Measurements from ENCODE around the gene ACTR8. TPM values are rescaled to one million over a fixed set of nuclear protein-coding genes. Genes with fewer than 3 reads are reported as not detected.
A peak's percentile ranks its signal among the peaks of the same experiment; 100 is the strongest.

The ACTR8 gene
- total and polyA plus RNA-seq, 10 donors, result 10.5 to 33.7 (median 22.9) TPM

DNA sequence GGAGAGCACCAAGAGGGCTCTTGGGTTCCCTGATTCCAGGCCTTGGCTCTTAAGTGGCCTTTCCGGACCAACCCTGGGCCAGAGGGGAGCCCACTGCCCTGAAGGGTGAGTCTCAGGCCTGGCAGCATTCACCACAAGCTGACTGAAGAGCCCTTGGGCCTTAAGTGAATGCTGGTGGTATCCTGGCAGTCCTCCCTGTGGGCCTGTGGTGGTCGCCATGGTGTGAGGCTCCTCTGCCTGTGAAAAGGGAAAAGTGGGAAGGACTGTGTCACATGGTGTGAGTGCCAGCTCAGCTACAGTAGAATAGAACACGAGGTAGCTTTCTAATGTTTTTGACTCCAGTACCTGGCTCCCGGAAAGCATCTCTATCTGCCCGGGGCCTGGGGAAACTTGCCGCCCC lies 51.0 kb downstream of the ACTR8 start:
- intact Hi-C loops (cut with DNase I; ENCODE audit: low total_unique reads), result no loop called here
- Histone ChIP-seq H3K9me3 (no peaks in the 10 kb centered on the region), H3K4me3 (no peak overlapping the region), H3K36me3 (no peaks in the 10 kb centered on the region), H3K4me1 (peaks cover 0 to 3% (median 0%) of the 10 kb centered on the region in 6 donors), H3K27me3 (replicated peaks in 1 of 7) (no peaks in the 10 kb centered on the region), H3K27ac (peak overlapping the region in 1 of 8 donors; percentile 37)
- no peak for TF ChIP-seq CTCF (IDR thresholded peaks at IDR 0.05 in 8 of 11, conservative IDR thresholded peaks at IDR 0.05 in 3 of 11)
- no peak for TF ChIP-seq POLR2A (IDR thresholded peaks at IDR 0.05)
- TF ChIP-seq POLR2AphosphoS5 (IDR thresholded peaks at IDR 0.05), result no peak
- no peak for DNase-seq
- WGBS, 5 donors, result 78 to 88% (median 86%) methylated on average over 6 of the region's 6 CpGs

DNA sequence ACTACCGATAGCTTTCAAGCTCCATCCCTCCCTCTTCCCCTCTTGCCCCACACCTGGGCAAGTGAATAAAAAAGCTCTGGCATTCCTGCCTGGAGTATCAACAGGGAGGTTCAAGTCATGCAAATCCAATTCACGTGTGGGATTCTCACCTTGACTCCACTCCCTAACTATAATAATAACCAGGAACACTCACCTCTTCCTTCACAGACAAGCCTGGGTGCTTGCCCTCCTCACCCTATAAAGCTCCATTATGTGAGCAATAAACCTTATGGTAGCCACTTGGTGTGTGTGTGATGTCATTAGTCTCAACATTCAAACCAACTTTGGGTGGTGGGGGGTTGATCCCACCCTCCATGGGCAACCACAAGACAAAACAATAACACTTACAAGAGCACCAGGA lies 52.3 kb downstream of the ACTR8 start:
- Histone ChIP-seq H3K27ac (no peak overlapping the region), H3K27me3 (replicated peaks in 1 of 7) (no peaks in the 10 kb centered on the region), H3K4me1 (peaks cover 0 to 3% (median 0%) of the 10 kb centered on the region in 6 donors), H3K4me3 (no peak overlapping the region), H3K36me3 (no peaks in the 10 kb centered on the region), H3K9me3 (no peaks in the 10 kb centered on the region)
- 76 to 87% (median 81%) methylated on average over 2 of the region's 2 CpGs for WGBS, 5 donors
- intact Hi-C loops (cut with DNase I; ENCODE audit: low total_unique reads), result no loop called here
- TF ChIP-seq POLR2AphosphoS5 (IDR thresholded peaks at IDR 0.05), result no peak
- TF ChIP-seq POLR2A (IDR thresholded peaks at IDR 0.05), result no peak
- TF ChIP-seq CTCF (IDR thresholded peaks at IDR 0.05 in 8 of 11, conservative IDR thresholded peaks at IDR 0.05 in 3 of 11), result no peak
- no peak for DNase-seq

GRCh38 chr3:53828581-53828980 lies 53.4 kb downstream of the ACTR8 start:
- Histone ChIP-seq H3K4me3 (no peak overlapping the region), H3K27me3 (replicated peaks in 1 of 7) (no peaks in the 10 kb centered on the region), H3K36me3 (no peaks in the 10 kb centered on the region), H3K27ac (no peak overlapping the region), H3K9me3 (no peaks in the 10 kb centered on the region), H3K4me1 (peaks cover 0 to 3% (median 0%) of the 10 kb centered on the region in 6 donors)
- 52 to 87% (median 59%) methylated on average over 1 of the region's 1 CpG for WGBS, 5 donors
- intact Hi-C loops (cut with DNase I; ENCODE audit: low total_unique reads), result no loop called here
- DNase-seq, result no peak
- no peak for TF ChIP-seq POLR2AphosphoS5 (IDR thresholded peaks at IDR 0.05)
- no peak for TF ChIP-seq POLR2A (IDR thresholded peaks at IDR 0.05)
- TF ChIP-seq CTCF (IDR thresholded peaks at IDR 0.05 in 8 of 11, conservative IDR thresholded peaks at IDR 0.05 in 3 of 11), result no peak

- no peak overlapping the region for H3K4me3 ChIP-seq
- H3K4me1 ChIP-seq, result peaks cover 0 to 3% (median 0%) of the 10 kb centered on the region in 6 donors
- 26 to 73% (median 52%) methylated on average over 1 of the region's 1 CpG for WGBS, 5 donors
- H3K36me3 ChIP-seq, result no peaks in the 10 kb centered on the region
- TF ChIP-seq CTCF (IDR thresholded peaks at IDR 0.05 in 8 of 11, conservative IDR thresholded peaks at IDR 0.05 in 3 of 11) (no peak), POLR2AphosphoS5 (IDR thresholded peaks at IDR 0.05) (no peak), POLR2A (IDR thresholded peaks at IDR 0.05) (no peak)
- DNase-seq, result no peak
- no peaks in the 10 kb centered on the region for H3K9me3 ChIP-seq
- H3K27me3 ChIP-seq (replicated peaks in 1 of 7), result peaks cover 0 to under 1% (median 0%) of the 10 kb centered on the region in 7 donors
- intact Hi-C loops (cut with DNase I; ENCODE audit: low total_unique reads), result no loop called here
- no peak overlapping the region for H3K27ac ChIP-seq
These were observed 55.9 kb downstream of the ACTR8 start for GRCh38 chr3:53826048-53826447.

Data from spleen (tissue), 11 donors.